Esophagus muscularis mucosa (tissue), 4 donors: ENCODE measurements around the gene HES1.
A peak's percentile ranks its signal among the peaks of the same experiment; 100 is the strongest.

Experiments
- EP300 ChIP-seq: sonication (generic); formaldehyde crosslinking; IDR thresholded peaks from one replicate; pipeline ENCODE4 v1.6.1; 2017; ENCODE audit warnings: antibody characterized with exemption
- POLR2A ChIP-seq: fragments of 450-650 bp; IDR thresholded peaks from one replicate; pipeline ENCODE4 v1.6.1; 2017; ENCODE audit warnings: antibody characterized with exemption, moderate library complexity, mild to moderate bottlenecking, low read depth
- POLR2AphosphoS5 ChIP-seq, 2 donors: sonication (generic); formaldehyde crosslinking; IDR thresholded peaks; one replicate each; pipeline ENCODE4 v1.6.1; 2017; ENCODE audit warnings: antibody characterized with exemption in 2 of 2
- TF ChIP-seq, protein P1 (sequence below), 3 experiments: fragments of 200-600 bp in 2 of 3; fragments of 450-650 bp in 1 of 3; sonication (generic) in 2 of 3; IDR thresholded peaks; one replicate each; pipeline ENCODE4 v1.5.1; 2017 to 2019; ENCODE audit warnings: antibody characterized with exemption in 3 of 3, mild to moderate bottlenecking in 2 of 3, moderate library complexity in 1 of 3

DNA sequence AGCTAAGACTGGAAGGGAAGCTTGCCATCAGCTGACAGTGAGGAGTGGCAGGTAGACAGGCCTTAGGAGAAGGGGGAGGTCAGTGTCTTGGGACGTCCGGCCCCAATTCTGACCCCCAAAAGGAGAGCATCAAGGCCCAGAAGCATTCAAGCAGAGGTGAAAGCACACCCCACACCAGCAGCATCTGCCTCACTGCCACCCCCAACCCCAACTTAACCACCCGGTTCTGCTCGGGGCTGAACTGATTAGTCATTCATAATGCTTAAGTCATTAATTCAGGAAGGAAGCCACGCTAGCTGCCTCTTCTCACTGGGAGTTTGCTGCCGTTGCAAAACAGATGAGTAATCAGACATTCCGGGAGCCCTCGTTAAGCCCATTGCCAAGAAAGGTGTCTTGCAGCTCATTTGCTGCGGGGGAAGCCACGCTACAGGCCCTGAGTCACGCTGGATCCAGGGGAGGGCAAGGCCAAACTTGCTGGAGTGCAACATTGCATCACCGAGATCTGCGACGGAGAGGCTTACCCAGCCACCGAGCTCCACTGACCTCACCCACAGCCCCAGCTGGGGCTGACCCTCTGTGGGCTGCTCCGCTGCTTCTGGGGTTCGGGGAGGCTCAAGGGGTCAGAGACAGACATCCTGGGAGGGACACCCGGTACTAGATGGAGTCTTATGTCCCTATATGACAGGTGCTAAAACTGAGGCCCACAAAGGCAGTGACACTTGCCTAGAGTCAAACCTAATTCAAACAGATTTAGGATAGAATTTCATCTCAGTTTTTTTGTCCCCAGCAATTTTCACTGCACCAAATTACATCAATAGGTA is 46.4 kb upstream of the HES1 start:
- TF ChIP-seq, protein P1, sequence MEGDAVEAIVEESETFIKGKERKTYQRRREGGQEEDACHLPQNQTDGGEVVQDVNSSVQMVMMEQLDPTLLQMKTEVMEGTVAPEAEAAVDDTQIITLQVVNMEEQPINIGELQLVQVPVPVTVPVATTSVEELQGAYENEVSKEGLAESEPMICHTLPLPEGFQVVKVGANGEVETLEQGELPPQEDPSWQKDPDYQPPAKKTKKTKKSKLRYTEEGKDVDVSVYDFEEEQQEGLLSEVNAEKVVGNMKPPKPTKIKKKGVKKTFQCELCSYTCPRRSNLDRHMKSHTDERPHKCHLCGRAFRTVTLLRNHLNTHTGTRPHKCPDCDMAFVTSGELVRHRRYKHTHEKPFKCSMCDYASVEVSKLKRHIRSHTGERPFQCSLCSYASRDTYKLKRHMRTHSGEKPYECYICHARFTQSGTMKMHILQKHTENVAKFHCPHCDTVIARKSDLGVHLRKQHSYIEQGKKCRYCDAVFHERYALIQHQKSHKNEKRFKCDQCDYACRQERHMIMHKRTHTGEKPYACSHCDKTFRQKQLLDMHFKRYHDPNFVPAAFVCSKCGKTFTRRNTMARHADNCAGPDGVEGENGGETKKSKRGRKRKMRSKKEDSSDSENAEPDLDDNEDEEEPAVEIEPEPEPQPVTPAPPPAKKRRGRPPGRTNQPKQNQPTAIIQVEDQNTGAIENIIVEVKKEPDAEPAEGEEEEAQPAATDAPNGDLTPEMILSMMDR (IDR thresholded peaks at IDR 0.05) = no peak
- TF ChIP-seq POLR2A (no peak), POLR2AphosphoS5 (IDR thresholded peaks at IDR 0.05) (peak; percentile 84 to 88), EP300 (peak; percentile 45)
